ENCODE data around the gene ZNF836.

- TF ChIP-seq JUND (IDR thresholded peaks at IDR 0.05; ENCODE audit: borderline replicate concordance, low read depth, low read length) (no peak), JUND (tag; IDR thresholded peaks at IDR 0.05; ENCODE audit: borderline replicate concordance, low read depth, low read length) (no peak), GATAD2B (IDR thresholded peaks at IDR 0.05; ENCODE audit: borderline replicate concordance) (no peak), ESRRA (IDR thresholded peaks at IDR 0.05; ENCODE audit: borderline replicate concordance, low read depth) (no peak), SRF (CRISPR knock-in tag; IDR thresholded peaks at IDR 0.05) (no peak), SMAD1 (IDR thresholded peaks at IDR 0.05; ENCODE audit: low read depth, low read length, partially characterized antibody) (no peak), MAFG (tag; conservative IDR thresholded peaks at IDR 0.05) (no peak), KLF16 (IDR thresholded peaks at IDR 0.05) (no peak), HDAC1 (IDR thresholded peaks at IDR 0.05) (peak; percentile 27 to 94; a peak in 3 of 4 replicates)
- TF ChIP-seq, protein P1, sequence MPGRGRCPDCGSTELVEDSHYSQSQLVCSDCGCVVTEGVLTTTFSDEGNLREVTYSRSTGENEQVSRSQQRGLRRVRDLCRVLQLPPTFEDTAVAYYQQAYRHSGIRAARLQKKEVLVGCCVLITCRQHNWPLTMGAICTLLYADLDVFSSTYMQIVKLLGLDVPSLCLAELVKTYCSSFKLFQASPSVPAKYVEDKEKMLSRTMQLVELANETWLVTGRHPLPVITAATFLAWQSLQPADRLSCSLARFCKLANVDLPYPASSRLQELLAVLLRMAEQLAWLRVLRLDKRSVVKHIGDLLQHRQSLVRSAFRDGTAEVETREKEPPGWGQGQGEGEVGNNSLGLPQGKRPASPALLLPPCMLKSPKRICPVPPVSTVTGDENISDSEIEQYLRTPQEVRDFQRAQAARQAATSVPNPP (IDR thresholded peaks at IDR 0.05; ENCODE audit: borderline replicate concordance, insufficient read depth, insufficient read length), result no peak
These were observed 33.0 kb downstream of the ZNF836 start for GRCh38 chr19:52138278-52138982.

All from K562 (cell line).